Ascending aorta (tissue), 2 donors: ENCODE measurements around the gene BRD9. TPM values are rescaled to one million over a fixed set of nuclear protein-coding genes. Genes with fewer than 3 reads are reported as not detected.
A peak's percentile ranks its signal among the peaks of the same experiment; 100 is the strongest.
"Not testable (repeated sequence)": the region's sequence is repeated elsewhere in the genome, so short reads cannot be mapped to it uniquely, and the experiment has no call there.

Experiments
- DNase-seq, 2 donors: peaks; one replicate each; pipeline ENCODE4 v3.0.0-alpha.2; 2019; ENCODE audit warnings: low spot score in 2 of 2
- H3K27ac ChIP-seq, 2 donors: fragments of 200-600 bp; sonication (generic); one replicate each; pipeline ENCODE4 v1.5.1; 2016 to 2017; ENCODE audit warnings: mild to moderate bottlenecking in 1 of 2
- H3K27me3 ChIP-seq: fragments of 200-600 bp; sonication (generic); one replicate; pipeline ENCODE4 v1.5.1; 2017
- H3K36me3 ChIP-seq, 2 donors: fragments of 200-600 bp; sonication (generic); one replicate each; pipeline ENCODE4 v1.5.1; 2016
- H3K4me1 ChIP-seq, 2 donors: fragments of 200-600 bp; sonication (generic); one replicate each; pipeline ENCODE4 v1.5.1; 2016 to 2017; ENCODE audit warnings: mild to moderate bottlenecking in 1 of 2
- H3K4me3 ChIP-seq, 2 donors: fragments of 200-600 bp; sonication (generic); one replicate each; pipeline ENCODE4 v1.5.1; 2016 to 2017; ENCODE audit warnings: mild to moderate bottlenecking in 1 of 2
- H3K9me3 ChIP-seq, 2 donors: fragments of 200-600 bp; sonication (generic); one replicate each; pipeline ENCODE4 v1.5.1; 2016
- CTCF ChIP-seq, 3 experiments: fragments of 200-600 bp in 2 of 3; fragments of 450-650 bp in 1 of 3; sonication (generic) in 2 of 3; IDR thresholded peaks; one replicate each; pipeline ENCODE4 v1.5.1; 2016 to 2019; ENCODE audit warnings: antibody characterized with exemption in 3 of 3, mild to moderate bottlenecking in 1 of 3, moderate library complexity in 1 of 3
- intact Hi-C: fragments of 100-400 bp; cut with DNase I; formaldehyde crosslinking; loops from one replicate; pipeline ENCODE4 v1.15.1; 2023
- total RNA-seq: library from RNA; depleted of rRNA; stranded (reverse); fragments of >200 nt; gene quantifications from one replicate; pipeline ENCODE4 v1.1.0, GENCODE V29; 2016

The BRD9 gene
- total RNA-seq: 13.6 TPM

- H3K27ac ChIP-seq: peak within 1 kb of the TSS; percentile 82 to 90
- no peaks in the 10 kb centered on the region for H3K9me3 ChIP-seq
- H3K4me3 ChIP-seq: peak within 1 kb of the TSS; percentile 88 to 100
- no peaks in the 10 kb centered on the region for H3K27me3 ChIP-seq
- intact Hi-C loops: loop anchor here (1.0 to 2.0 kb wide), 2 partner anchors 200 to 281 kb away; partner anchors contain the start of gene TPPP
- peaks cover 13% of the 10 kb centered on the region in 2 donors for H3K4me1 ChIP-seq
- H3K36me3 ChIP-seq: peaks cover 30 to 36% of the 10 kb centered on the region in 2 donors
- DNase-seq: peak in 1 of 2 donors; percentile 84
- peak in 1 of 3 experiments; percentile 4 for TF ChIP-seq CTCF (IDR thresholded peaks at IDR 0.05)
Observed at GRCh38 chr5:892394-893136, at the start of gene BRD9, which contains the start of gene TRIP13. BRD9 (minus strand) TSS chr5:892801; CDS start chr5:892657, 144 bp downstream. TRIP13 (plus strand) TSS chr5:892884; CDS start chr5:892999, 115 bp downstream.

GRCh38 chr5:940741-941140 is 48.1 kb upstream of the BRD9 start:
- DNase-seq, H3K4me3 ChIP-seq, H3K36me3 ChIP-seq, H3K9me3 ChIP-seq, H3K27me3 ChIP-seq, H3K4me1 ChIP-seq, H3K27ac ChIP-seq, intact Hi-C loops: not testable (repeated sequence)

DNA sequence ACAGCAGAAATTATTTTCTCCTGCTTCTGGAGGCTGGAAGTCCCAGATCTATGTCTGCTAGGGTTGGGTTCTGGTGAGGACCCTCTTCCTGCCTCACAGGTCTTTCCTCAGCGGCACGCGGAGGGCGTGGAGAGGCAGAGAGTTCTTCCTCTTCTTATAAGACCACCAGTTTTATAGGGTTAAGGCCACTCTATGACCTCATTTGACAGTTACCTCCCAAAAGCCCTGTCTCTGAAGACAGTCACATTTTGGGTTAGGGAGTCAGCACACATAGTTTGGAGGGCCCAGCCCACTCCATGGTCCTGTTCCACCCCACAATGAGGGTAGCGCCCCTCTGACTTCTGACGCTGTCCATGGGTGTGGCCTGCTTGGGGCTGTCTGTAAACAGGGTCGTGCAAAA is 46.8 kb upstream of the BRD9 start:
- TF ChIP-seq CTCF (IDR thresholded peaks at IDR 0.05): no peak
- H3K27me3 ChIP-seq: no peaks in the 10 kb centered on the region
- no peaks in the 10 kb centered on the region for H3K36me3 ChIP-seq
- H3K27ac ChIP-seq: no peak overlapping the region
- intact Hi-C loops: no loop called here
- no peaks in the 10 kb centered on the region for H3K9me3 ChIP-seq
- DNase-seq: no peak
- H3K4me1 ChIP-seq: no peaks in the 10 kb centered on the region
- H3K4me3 ChIP-seq: no peak overlapping the region

- DNase-seq: no peak
- intact Hi-C loops: no loop called here
- TF ChIP-seq CTCF (IDR thresholded peaks at IDR 0.05): no peak
- Histone ChIP-seq H3K27ac (no peak overlapping the region), H3K4me3 (no peak overlapping the region), H3K36me3 (no peaks in the 10 kb centered on the region), H3K27me3 (no peaks in the 10 kb centered on the region), H3K4me1 (no peaks in the 10 kb centered on the region), H3K9me3 (no peaks in the 10 kb centered on the region)
Observed at GRCh38 chr5:937151-937924, 44.7 kb upstream of the BRD9 start.

GRCh38 chr5:936149-937144 is 43.8 kb upstream of the BRD9 start:
- H3K27ac ChIP-seq: no peak overlapping the region
- no peak overlapping the region for H3K4me3 ChIP-seq
- no peaks in the 10 kb centered on the region for H3K27me3 ChIP-seq
- intact Hi-C loops: no loop called here
- TF ChIP-seq CTCF (IDR thresholded peaks at IDR 0.05): no peak
- H3K9me3 ChIP-seq: no peaks in the 10 kb centered on the region
- no peaks in the 10 kb centered on the region for H3K36me3 ChIP-seq
- no peak for DNase-seq
- H3K4me1 ChIP-seq: no peaks in the 10 kb centered on the region
